Activated naive CD8-positive, alpha-beta T cell treated with anti-CD3 and anti-CD28 coated beads, Interleukin-2, amount 50 U/mL, for 16 hours (primary cell): ENCODE data around the gene SURF1.
"Not testable (repeated sequence)": the region's sequence is repeated elsewhere in the genome, so short reads cannot be mapped to it uniquely, and the experiment has no call there.

Source experiments
- DNase-seq: peaks from one replicate; pipeline ENCODE4 v3.0.0-alpha.2; 2020; ENCODE audit warnings: low read depth, low spot score

SURF1 gene

DNA sequence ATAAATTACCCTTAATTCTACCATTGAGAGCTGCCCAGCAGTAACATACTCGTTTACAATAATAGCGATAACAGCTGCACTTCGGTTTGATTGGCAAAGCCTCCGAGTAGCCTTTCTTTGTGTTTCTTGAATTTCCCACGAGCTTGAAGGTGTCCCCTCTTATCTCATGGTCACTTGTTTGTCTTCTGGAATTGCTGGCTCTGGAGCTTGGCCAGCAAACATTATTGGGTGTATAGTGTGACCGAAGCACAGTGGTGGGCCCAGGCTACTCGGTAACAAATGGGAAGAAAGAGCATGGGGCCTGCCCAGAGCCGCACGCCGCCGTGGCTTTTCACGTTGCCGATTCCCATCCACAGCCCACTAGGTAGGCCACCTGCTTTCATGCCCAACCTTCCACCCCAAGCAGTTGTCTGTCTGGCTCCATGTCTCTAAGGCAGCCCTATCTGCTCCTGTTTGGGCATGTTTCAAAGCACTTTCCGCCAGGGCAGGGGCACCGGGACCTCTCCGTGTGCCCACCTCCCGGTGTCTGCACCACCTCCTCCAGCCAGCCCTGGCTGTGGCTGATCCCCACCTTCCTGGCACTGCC is 28.5 kb upstream of the SURF1 start:
- DNase-seq = no peak

DNA sequence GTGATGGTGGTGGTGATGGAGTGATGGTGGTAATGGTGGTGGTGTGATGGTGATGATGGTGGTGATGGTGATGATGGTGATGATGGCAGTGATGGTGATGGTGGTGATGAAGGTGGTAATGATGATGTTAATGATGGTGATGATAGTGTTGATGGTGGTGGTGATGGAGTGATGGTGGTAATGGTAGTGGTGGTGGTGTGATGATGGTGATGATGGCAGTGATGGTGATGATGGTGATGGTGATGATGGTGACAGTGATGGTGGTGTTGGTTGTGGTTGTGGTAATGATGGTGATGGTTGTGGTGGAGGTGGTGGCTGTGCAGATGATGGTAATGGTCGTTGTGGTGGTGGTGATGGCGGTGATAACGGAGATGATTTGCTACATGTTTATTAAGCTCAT is 27.2 kb upstream of the SURF1 start:
- DNase-seq = no peak

- DNase-seq = no peak
Observed at GRCh38 chr9:133382507-133383141, 26.3 kb upstream of the SURF1 start.

DNA sequence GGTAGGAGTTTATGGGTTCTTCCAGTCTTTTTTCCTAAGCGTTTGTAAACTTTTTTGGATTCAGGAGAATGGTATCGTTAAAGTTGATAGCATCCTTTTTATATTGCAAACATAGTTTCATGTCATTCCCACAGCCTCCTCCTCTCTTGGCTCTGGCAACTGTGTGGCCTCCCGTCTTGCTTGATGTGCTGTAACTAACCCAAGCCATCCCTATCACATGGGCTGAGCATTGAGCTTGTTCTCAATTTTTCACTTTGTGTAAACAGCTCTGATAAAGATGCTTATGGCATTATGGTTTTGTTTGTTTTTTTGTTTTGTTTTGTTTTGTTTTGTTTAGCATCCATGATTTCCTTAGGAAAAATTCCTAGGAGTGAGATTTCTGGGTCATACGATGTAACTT is 24.4 kb upstream of the SURF1 start:
- no peak for DNase-seq

GRCh38 chr9:133379153-133380086 is 23.1 kb upstream of the SURF1 start:
- no peak for DNase-seq

DNA sequence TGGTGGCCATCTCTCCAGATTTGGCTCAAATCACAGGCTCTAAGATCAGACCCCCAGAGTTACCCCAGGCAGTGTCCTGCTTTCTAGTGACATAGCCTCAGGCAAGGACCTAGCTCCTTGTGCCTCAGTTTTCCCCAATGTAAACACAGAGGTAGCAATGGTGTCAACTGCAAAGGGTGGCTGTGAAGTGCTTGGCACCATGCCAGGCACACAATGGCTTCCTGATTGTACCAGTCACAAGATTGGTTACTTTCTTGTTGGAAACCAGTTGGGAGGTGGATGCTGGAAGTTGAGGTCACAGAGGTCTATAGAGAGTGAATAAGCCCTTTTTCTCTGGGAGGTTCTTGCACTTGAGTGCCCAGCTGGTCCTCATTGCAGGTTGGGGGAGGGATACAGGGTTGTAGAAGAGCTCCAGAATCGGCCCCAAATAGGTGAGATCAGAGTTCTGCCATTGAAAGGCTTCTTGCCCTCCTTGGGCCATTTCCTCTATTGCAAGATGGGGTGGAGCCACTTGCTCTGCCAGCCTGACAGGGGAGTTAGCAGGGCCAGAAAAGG is 22.2 kb upstream of the SURF1 start:
- no peak for DNase-seq

GRCh38 chr9:133377721-133378216 is 21.5 kb upstream of the SURF1 start:
- DNase-seq = no peak

DNA sequence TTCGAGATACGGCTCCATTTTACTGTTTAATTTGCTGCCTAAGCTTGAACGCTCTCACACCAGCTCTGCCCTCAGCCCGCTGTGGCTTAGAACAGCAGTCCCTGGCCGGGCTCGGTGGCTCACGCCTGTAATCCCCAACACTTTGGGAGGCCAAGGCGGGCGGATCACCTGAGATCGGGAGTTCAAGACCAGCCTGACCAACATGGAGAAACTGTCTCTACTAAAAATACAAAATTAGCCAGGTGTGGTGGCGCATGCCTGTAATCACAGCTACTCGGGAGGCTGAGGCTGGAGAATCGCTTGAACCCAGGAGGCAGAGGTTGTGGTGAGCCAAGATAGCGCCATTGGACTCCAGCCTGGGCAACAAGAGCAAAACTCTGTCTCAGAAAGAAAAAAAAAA is 21.0 kb upstream of the SURF1 start:
- not testable (repeated sequence) for DNase-seq

DNA sequence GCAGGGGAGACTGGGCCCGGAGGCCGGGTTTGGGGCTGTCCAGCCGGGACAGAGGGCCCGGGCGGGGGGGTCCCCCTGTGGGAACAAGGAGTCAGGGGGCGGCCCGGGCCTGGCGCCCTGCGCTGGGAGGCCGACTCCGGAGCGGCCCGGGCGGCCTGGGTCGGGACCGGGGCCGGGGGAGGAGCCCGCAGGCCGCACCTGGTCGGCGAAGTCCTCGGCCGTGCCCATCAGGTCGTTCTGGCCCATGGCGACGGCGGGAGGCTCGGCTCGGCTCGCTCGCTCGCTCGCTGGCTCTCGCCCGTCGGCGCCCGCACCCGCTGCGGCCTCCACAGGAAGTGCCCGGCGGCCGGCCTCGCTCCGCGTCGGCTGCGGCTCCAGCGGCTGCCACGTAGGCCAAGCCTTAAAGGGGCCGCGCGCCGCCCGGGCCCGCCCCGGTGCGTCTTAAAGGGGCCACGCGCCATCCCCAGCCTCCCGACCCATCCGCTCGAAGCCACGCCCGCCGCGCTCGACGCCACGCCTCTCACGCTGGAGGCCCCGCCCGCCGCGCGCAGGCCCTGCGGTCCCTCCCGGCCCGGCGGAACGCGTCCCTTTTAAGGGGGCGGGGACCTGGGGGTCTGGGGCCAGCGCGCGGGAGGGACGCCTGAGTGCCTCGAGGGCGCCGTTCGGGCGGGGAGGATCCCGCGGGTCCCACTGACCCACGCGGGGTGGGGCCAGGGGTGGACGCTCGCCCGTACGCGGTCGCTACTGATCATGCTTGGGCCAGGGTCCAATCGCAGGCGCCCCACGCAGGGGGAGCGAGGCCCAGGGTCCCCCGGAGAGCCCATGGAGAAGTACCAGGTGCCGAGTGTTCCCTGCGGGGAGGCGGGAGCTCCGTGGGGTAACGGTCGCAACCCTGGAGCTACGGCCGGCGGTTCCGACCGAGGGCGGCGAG is 19.7 kb upstream of the SURF1 start, which contains the start of the genes STKLD1 and SURF4:
Gene STKLD1 (plus strand): TSS at position 643 of the 931 bp plus-strand sequence. CDS start 108 bp downstream, at position 751.
Gene SURF4 (minus strand): TSS at position 337 of the 931 bp plus-strand sequence. CDS start 91 bp downstream, at position 246.
- peak; percentile 88 for DNase-seq

- no peak for DNase-seq
Observed at GRCh38 chr9:133375116-133375723, 18.9 kb upstream of the SURF1 start.

DNA sequence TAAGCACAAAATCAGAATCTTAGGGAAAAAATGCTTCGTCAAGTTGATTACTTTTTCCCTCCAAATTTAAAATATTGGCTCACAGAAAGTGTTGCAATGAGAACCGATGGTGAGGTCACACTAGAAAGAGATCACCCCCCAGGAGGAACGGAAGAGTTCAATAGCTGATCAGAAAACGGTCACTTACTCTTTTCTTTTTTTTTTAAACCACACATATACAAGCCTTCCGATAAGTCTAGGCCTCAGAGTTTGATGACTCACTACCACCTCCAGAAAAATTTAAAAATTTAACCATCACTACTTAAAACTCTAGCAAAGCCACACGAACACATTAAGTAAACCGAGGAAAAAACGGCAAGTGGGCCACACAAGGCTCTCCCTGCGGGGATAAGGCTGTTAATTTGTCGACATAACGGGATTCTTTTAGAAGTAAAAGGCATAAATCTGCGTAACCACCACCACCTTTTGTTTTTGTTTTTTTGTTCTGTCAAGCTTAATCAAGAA is 18.4 kb upstream of the SURF1 start:
- no peak for DNase-seq

DNA sequence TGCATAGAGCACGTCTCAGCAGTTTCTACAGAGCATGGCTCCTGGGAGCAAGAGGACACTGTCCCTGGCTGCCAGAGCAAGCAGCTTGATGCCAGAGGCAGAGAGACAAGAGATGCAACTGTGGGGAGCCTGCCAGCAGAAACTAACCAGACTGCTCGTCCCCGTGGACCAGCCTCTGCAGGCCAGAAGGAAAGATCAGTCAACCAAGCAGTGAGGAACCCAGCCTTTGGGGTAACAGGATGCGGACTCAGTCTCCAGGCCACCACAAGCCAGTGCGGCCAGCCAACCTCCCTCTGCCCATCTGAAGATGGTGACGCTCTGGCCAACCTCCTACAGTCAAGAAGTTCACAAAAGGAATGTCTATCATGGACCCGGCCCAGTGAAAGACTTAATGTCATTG is 15.9 kb upstream of the SURF1 start:
- no peak for DNase-seq

DNA sequence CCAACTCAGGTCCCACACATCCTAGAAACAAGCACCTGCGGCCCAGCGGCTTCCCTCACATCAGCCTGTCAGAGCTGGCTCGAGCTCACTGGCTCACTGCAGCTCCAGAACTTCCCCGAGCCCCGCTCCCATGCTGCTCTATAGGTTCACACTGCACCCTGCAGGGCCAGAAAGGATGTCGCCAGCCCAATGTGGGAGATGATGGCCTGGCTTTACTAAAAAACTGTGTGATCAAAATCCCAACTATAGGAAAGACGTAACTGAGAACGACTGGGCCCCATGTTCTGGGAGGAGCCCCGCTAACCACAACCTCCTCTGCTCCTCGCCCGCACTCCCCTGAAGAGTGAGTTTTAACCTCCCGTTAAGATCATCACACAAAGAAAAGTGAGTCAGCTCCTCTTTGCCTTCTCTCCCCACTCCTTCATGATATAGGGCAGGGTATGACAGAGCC is 15.0 kb upstream of the SURF1 start:
- peak; percentile 47 for DNase-seq

DNA sequence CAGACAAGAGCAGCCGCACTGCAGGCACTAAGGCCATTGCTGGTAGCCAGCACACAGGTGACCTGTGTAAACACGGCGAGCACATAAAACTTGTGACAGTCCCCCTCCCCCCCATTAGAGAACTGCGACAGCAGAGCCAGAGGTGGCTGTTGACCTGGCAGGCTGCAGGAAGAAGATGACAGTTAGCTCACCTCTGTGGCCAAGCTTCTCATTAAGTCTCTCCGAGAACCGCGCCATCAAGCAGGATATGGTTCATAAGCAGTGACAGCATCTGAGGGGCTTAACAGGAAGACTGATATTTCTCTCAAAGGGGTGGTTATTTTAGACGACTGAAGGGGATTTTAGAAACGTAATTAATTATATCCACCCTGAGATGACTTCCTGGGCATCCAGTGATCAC is 14.4 kb upstream of the SURF1 start:
- DNase-seq = no peak

GRCh38 chr9:133369933-133370332 is 13.6 kb upstream of the SURF1 start:
- no peak for DNase-seq

DNA sequence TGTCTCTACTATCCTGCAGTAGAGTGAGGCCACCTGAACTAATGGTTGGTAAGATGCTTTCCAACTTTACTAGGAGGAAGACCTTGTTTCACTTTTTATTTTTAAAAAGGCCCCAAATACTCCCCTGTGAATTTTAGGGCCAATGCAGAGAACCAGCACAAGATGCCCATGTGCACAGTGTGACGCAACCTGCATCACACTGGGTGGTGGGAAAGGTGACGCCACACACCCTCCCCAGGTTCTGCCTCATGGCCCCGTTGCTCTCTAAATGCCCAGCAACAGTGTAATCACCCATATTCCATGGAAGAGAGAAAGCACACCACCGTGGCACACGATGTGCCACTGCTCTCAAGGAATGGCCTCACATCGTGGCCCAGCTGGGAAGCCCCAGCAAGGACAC is 13.1 kb upstream of the SURF1 start:
- no peak for DNase-seq

DNA sequence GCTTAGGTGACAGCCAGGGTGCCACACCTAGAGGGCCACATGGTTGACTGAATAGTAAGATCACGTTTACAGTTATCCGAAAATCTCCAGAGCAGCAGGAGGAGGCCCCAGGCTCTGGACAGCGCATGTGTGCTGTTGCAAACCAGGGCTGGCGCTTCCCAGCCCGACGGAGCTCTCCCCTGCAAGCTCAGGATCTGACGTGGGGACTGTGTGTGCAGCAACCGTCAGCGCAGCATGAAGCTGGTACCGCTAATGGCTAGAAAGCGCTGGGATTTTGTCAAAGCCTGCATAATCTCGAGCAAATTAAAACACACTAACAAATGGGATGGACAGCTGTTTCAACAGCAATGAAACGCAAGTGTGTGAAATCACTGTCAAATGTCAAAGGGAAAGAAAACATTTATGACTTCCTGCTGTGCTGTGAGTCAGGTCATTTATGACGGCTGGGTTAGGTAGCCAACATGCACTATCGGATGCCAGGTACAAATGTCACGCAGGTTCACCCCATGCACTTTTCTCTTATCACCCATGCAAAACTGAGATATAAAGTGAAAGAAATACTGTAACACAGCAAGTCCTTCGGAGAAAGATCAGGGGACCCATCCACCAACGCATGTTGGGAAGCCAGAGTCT is 12.1 kb upstream of the SURF1 start:
- DNase-seq = no peak

DNA sequence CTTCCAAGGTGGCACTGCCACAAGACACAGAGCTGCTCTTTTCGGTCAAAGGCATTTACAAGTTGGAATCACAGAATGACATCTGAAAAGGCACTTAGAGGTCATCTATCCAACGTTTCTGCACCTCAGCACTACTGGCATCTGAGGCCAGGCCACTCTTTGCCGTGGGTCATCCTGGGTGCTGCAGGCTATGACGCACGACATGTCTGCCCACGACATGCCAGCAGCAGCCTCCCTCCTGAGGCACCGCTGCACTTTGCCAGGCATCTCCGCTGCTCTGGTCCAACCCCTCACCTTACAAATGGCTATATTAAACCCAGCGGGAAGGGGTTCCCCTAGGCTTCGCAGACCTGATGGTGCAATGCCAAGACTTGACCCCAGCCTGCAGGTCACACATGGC is 11.5 kb upstream of the SURF1 start:
- DNase-seq = no peak

GRCh38 chr9:133367221-133367620 is 10.9 kb upstream of the SURF1 start:
- no peak for DNase-seq

DNA sequence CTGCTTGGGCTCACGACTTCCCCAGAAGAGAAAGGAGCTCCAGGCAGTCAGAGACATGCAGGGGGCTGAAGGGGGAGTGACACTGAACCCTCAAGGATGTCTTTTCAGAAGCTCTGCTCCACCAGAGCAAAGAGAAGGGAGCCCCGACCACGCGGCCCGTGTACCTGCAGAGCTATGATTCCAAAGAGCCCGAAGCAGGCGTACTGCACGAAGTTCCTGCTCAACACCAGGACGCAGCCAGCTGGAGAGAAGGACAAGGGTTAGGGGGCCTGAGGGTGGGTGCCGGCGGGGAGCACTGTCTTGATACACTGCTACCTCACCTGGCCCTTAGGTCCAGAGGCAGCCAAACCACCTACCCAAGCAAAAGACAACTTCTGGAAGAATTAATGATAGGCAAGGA is 10.1 kb upstream of the SURF1 start:
- DNase-seq = no peak
